Fibroblast of skin of right quadriceps (primary cell): ENCODE results near the gene TMCC2.
"Not testable (repeated sequence)": the region's sequence is repeated elsewhere in the genome, so short reads cannot be mapped to it uniquely, and the experiment has no call there.

Experiments used
- DNase-seq: peaks from one replicate; pipeline ENCODE4 v3.0.0-alpha.2; 2013

TMCC2 gene

GRCh38 chr1:205216588-205216987 is 11.2 kb upstream of the TMCC2 start:
- no peak for DNase-seq

GRCh38 chr1:205217418-205217817 is 10.3 kb upstream of the TMCC2 start:
- DNase-seq, result no peak

- no peak for DNase-seq
These were observed 7.3 kb upstream of the TMCC2 start for GRCh38 chr1:205220421-205220820.

- no peak for DNase-seq
These were observed 3.0 kb upstream of the TMCC2 start for GRCh38 chr1:205224736-205225135.

- DNase-seq, result peak; percentile 83
These were observed 1.6 kb upstream of the TMCC2 start for GRCh38 chr1:205225901-205226765.

- DNase-seq, result peak; percentile 64
These were observed 720 bp upstream of the TMCC2 start for GRCh38 chr1:205226868-205227583.

- no peak for DNase-seq
These were observed 361 bp downstream of the TMCC2 start for GRCh38 chr1:205228093-205228521.

GRCh38 chr1:205229399-205229871 is 1.7 kb downstream of the TMCC2 start:
- peak; percentile 37 for DNase-seq

GRCh38 chr1:205229916-205230700 is 2.4 kb downstream of the TMCC2 start:
- DNase-seq, result no peak

GRCh38 chr1:205230982-205231381 is 3.2 kb downstream of the TMCC2 start:
- no peak for DNase-seq

- no peak for DNase-seq
These were observed 4.5 kb downstream of the TMCC2 start for GRCh38 chr1:205232127-205232820.

GRCh38 chr1:205232945-205233397 is 5.2 kb downstream of the TMCC2 start:
- DNase-seq, result no peak

GRCh38 chr1:205233986-205234385 is 6.2 kb downstream of the TMCC2 start:
- DNase-seq, result not testable (repeated sequence)

- no peak for DNase-seq
These were observed 8.2 kb downstream of the TMCC2 start for GRCh38 chr1:205235951-205236350.

GRCh38 chr1:205236526-205236925 is 8.8 kb downstream of the TMCC2 start:
- DNase-seq, result no peak

- DNase-seq, result no peak
These were observed 9.3 kb downstream of the TMCC2 start for GRCh38 chr1:205236951-205237475.

GRCh38 chr1:205237526-205238484 is 10.1 kb downstream of the TMCC2 start:
- DNase-seq, result no peak

- DNase-seq, result no peak
These were observed 11.3 kb downstream of the TMCC2 start for GRCh38 chr1:205239078-205239477.

GRCh38 chr1:205240118-205240517 is 12.4 kb downstream of the TMCC2 start:
- no peak for DNase-seq

- no peak for DNase-seq
These were observed 12.8 kb downstream of the TMCC2 start for GRCh38 chr1:205240569-205240968.
